HCT116 (cell line): Measurements from ENCODE around the gene EMD. TPM values are rescaled to one million over a fixed set of nuclear protein-coding genes. Genes with fewer than 3 reads are reported as not detected.

Experiments
- ATAC-seq: fragments of 200-7000 bp; cut with Tn5 transposase; 2 replicates; pipeline ENCODE4 v1.9.1; 2020; ENCODE audit warnings: mild to moderate bottlenecking, moderate library complexity
- BruUV-seq: library from RNA; stranded (reverse); fragments of 400-500 nt; replicated peaks from 2 replicates; lab custom pipeline; 2021; lab: Mats Ljungman, UMichigan
- CTCF ChIA-PET: fragments of 300-600 bp; sonication (Branson Sonifier 250); formaldehyde crosslinking; loops from one replicate; lab custom pipeline; 2021; ENCODE audit warnings: antibody characterized with exemption; lab: Charles Lee
- POLR2A ChIA-PET: fragments of 300-600, 350-600 bp; sonication (Branson Sonifier 250); formaldehyde crosslinking; loops from one replicate; lab custom pipeline; 2021; ENCODE audit warnings: antibody characterized with exemption; lab: Charles Lee
- RAD21 ChIA-PET, 2 experiments: fragments of 300-600 bp; sonication (Branson Sonifier 250); formaldehyde crosslinking; loops; one replicate each; lab custom pipeline; 2023; ENCODE audit warnings: low total read pairs in 2 of 2; ENCODE audit not compliant: uncharacterized antibody in 2 of 2, unreplicated experiment in 2 of 2, low non-redundant PET in 1 of 2; lab: Charles Lee
- DNase-seq: peaks from one replicate; pipeline ENCODE4 v3.0.0-alpha.2; 2010; ENCODE audit warnings: low read depth, low spot score
- H2AFZ ChIP-seq: fragments of 200-600 bp; shearing (Covaris generic), sonication (generic); 2 replicates; pipeline ENCODE4 v1.6.1; 2017; ENCODE audit warnings: low read depth, mixed run types, mixed read lengths, antibody characterized with exemption, low read length; ENCODE audit not compliant: poor library complexity, severe bottlenecking
- H3K27ac ChIP-seq: 2 replicates; pipeline ENCODE4 v1.5.1; 2012; ENCODE audit warnings: low read depth, low read length
- H3K27me3 ChIP-seq: fragments of 200-600 bp; sonication (generic); 2 replicates; pipeline ENCODE4 v1.6.1; 2016; ENCODE audit warnings: mixed run types, low read length, mixed read lengths; ENCODE audit not compliant: insufficient read depth
- H3K36me3 ChIP-seq, 2 experiments: fragments of 200-500 bp in 1 of 2; fragments of 200-600 bp in 1 of 2; sonication (Bioruptor generic) in 1 of 2; sonication (generic) in 1 of 2; 2 replicates each; pipeline versions ENCODE4 v1.5.1 to v1.6.1; 2014 to 2016; ENCODE audit warnings: low read length in 2 of 2, inconsistent platforms in 1 of 2, mixed read lengths in 1 of 2, mixed run types in 1 of 2; ENCODE audit not compliant: insufficient read depth in 2 of 2, control insufficient read depth in 1 of 2
- H3K4me1 ChIP-seq, 2 experiments: fragments of 200-600 bp in 1 of 2; sonication (generic) in 1 of 2; 2 replicates each; pipeline versions ENCODE4 v1.5.1 to v1.6.1; 2012 to 2017; ENCODE audit warnings: low read length in 2 of 2, inconsistent platforms in 1 of 2, mild to moderate bottlenecking in 1 of 2, mixed read lengths in 1 of 2, mixed run types in 1 of 2, moderate library complexity in 1 of 2; ENCODE audit not compliant: insufficient read depth in 2 of 2, control insufficient read depth in 1 of 2
- H3K4me2 ChIP-seq: fragments of 200-600 bp; sonication (generic); 2 replicates; pipeline ENCODE4 v1.6.1; 2017; ENCODE audit warnings: mixed run types, low read length, mixed read lengths
- H3K4me3 ChIP-seq, 2 experiments: fragments of 200-600 bp in 1 of 2; sonication (generic) in 1 of 2; replicated peaks in 1 of 2; 2 replicates each; pipeline ENCODE4 v1.5.1; 2011 to 2016; ENCODE audit warnings: low read length in 2 of 2, control low read depth in 1 of 2, low read depth in 1 of 2, mild to moderate bottlenecking in 1 of 2, mixed read lengths in 1 of 2, mixed run types in 1 of 2
- H3K79me2 ChIP-seq: fragments of 200-600 bp; sonication (generic); 2 replicates; pipeline ENCODE4 v1.6.1; 2017; ENCODE audit warnings: mild to moderate bottlenecking, mixed run types, low read length, moderate library complexity, mixed read lengths; ENCODE audit not compliant: insufficient read depth
- H3K9ac ChIP-seq: fragments of 200-600 bp; sonication (generic); 2 replicates; pipeline ENCODE4 v1.6.1; 2016; ENCODE audit warnings: low read length, mixed read lengths
- H3K9me2 ChIP-seq: fragments of 200-600 bp; sonication (generic), shearing (Covaris generic); 2 replicates; pipeline ENCODE4 v1.6.1; 2017; ENCODE audit warnings: mixed run types, mild to moderate bottlenecking, moderate library complexity; ENCODE audit not compliant: insufficient read depth
- H3K9me3 ChIP-seq, 2 experiments: fragments of 200-500 bp in 1 of 2; fragments of 200-600 bp in 1 of 2; sonication (Bioruptor generic) in 1 of 2; sonication (generic) in 1 of 2; 2 replicates each; pipeline ENCODE4 v1.6.1; 2014 to 2017; ENCODE audit warnings: low read length in 2 of 2, mixed read lengths in 2 of 2, inconsistent platforms in 1 of 2, low read depth in 1 of 2, mild to moderate bottlenecking in 1 of 2, mixed run types in 1 of 2, moderate library complexity in 1 of 2; ENCODE audit not compliant: control insufficient read depth in 1 of 2, insufficient read depth in 1 of 2
- H4K20me1 ChIP-seq: fragments of 200-600 bp; sonication (generic), shearing (Covaris generic); 2 replicates; pipeline ENCODE4 v1.6.1; 2017; ENCODE audit warnings: mixed run types, mild to moderate bottlenecking, moderate library complexity; ENCODE audit not compliant: insufficient read depth
- ATF3 ChIP-seq: IDR thresholded peaks from 2 replicates; pipeline ENCODE4 v1.6.1; 2012
- CBX3 ChIP-seq: IDR thresholded peaks from 2 replicates; pipeline ENCODE4 v1.6.1; 2012; ENCODE audit warnings: low read depth
- CEBPB ChIP-seq: IDR thresholded peaks from 2 replicates; pipeline ENCODE4 v1.6.1; 2012; ENCODE audit warnings: low read depth
- EGR1 ChIP-seq: IDR thresholded peaks from 2 replicates; pipeline ENCODE4 v1.6.1; 2012; ENCODE audit warnings: low read depth
- EZH2 ChIP-seq: fragments of 200-600 bp; sonication (generic); IDR thresholded peaks from 2 replicates; pipeline ENCODE4 v1.6.1; 2017; ENCODE audit warnings: antibody characterized with exemption, mixed run types
- POLR2AphosphoS5 ChIP-seq: IDR thresholded peaks from 2 replicates; pipeline ENCODE4 v1.6.1; 2011; ENCODE audit warnings: mild to moderate bottlenecking, low read depth, low read length, moderate library complexity
- SP1 ChIP-seq: IDR thresholded peaks from 2 replicates; pipeline ENCODE4 v1.6.1; 2012; ENCODE audit warnings: low read depth
- intact Hi-C: fragments of 100-400 bp; cut with micrococcal nuclease; formaldehyde crosslinking; loops from 2 replicates; pipeline ENCODE4 v1.10.0; 2022
- total RNA-seq: library from RNA; stranded (reverse); gene quantifications from one replicate; pipeline ENCODE4 v1.2.1, GENCODE V29; 2021; ENCODE audit not compliant: unreplicated experiment
- TF ChIP-seq, protein P1 (sequence below): IDR thresholded peaks from 2 replicates; pipeline ENCODE4 v1.6.1; 2012; ENCODE audit warnings: low read depth

EMD gene
- total RNA-seq, 1 experiment from 2014 or later, result 102 TPM

DNA sequence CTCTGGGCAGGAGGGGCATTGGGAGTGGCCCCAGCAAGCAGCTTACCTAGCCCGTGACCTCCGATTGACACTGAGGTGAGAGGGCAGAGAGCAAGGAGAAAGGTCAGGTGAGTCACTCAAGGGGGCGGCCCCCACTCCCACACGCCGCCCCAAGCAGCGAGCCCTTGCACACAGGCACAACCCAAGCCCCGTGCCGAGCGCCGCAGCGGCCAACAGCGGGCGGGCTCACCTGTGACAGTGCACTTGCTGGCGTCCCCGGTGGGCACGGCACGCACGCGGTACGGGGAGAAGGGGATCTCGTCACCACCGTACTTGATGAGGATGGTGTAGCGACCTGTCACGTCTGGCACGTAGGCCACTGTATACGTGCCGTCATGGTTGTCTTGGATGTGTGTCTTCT, 21.9 kb upstream of the EMD start:
- H3K79me2 ChIP-seq, result peaks cover 12% of the 10 kb centered on the region; the same call in 1 of the 2 replicates
- POLR2A ChIA-PET, result no interaction called here
- RAD21 ChIA-PET, result no interaction called here
- H3K9me2 ChIP-seq, result no peaks in the 10 kb centered on the region
- no peak overlapping the region for H3K27ac ChIP-seq
- ATAC-seq, result no peak
- no peak overlapping the region for H3K4me3 ChIP-seq
- no peaks in the 10 kb centered on the region for H4K20me1 ChIP-seq
- no peak overlapping the region for H3K4me2 ChIP-seq
- peaks cover 8 to 20% of the 10 kb centered on the region in 2 experiments; a peak in 2 of 4 replicates for H3K36me3 ChIP-seq
- H3K9ac ChIP-seq, result no peak overlapping the region
- no peaks in the 10 kb centered on the region for H3K27me3 ChIP-seq
- H3K4me1 ChIP-seq, result no peaks in the 10 kb centered on the region
- no TSS peak for BruUV-seq
- intact Hi-C loops, result no loop called here
- DNase-seq, result no peak
- CTCF ChIA-PET, result no interaction called here
- no peak for TF ChIP-seq CEBPB
- no peak for TF ChIP-seq SP1
- TF ChIP-seq, protein P1, sequence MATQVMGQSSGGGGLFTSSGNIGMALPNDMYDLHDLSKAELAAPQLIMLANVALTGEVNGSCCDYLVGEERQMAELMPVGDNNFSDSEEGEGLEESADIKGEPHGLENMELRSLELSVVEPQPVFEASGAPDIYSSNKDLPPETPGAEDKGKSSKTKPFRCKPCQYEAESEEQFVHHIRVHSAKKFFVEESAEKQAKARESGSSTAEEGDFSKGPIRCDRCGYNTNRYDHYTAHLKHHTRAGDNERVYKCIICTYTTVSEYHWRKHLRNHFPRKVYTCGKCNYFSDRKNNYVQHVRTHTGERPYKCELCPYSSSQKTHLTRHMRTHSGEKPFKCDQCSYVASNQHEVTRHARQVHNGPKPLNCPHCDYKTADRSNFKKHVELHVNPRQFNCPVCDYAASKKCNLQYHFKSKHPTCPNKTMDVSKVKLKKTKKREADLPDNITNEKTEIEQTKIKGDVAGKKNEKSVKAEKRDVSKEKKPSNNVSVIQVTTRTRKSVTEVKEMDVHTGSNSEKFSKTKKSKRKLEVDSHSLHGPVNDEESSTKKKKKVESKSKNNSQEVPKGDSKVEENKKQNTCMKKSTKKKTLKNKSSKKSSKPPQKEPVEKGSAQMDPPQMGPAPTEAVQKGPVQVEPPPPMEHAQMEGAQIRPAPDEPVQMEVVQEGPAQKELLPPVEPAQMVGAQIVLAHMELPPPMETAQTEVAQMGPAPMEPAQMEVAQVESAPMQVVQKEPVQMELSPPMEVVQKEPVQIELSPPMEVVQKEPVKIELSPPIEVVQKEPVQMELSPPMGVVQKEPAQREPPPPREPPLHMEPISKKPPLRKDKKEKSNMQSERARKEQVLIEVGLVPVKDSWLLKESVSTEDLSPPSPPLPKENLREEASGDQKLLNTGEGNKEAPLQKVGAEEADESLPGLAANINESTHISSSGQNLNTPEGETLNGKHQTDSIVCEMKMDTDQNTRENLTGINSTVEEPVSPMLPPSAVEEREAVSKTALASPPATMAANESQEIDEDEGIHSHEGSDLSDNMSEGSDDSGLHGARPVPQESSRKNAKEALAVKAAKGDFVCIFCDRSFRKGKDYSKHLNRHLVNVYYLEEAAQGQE, result no peak
- TF ChIP-seq EGR1, result no peak
- no peak for TF ChIP-seq ATF3
- TF ChIP-seq EZH2, result no peak
- TF ChIP-seq CBX3, result no peak
- TF ChIP-seq POLR2AphosphoS5, result no peak
- no peak overlapping the region for H2AFZ ChIP-seq
- H3K9me3 ChIP-seq, result no peaks in the 10 kb centered on the region
